Measurements from ENCODE around the gene ARHGAP12.

Gene ARHGAP12

GRCh38 chr10:31757386-31757791 is 171.2 kb downstream of the ARHGAP12 start:
- H3K9me3 ChIP-seq (ENCODE audit: low read depth, low read length), result no peaks in the 10 kb centered on the region
- H3K27ac ChIP-seq, result no peak overlapping the region
- no peak overlapping the region for H3K9ac ChIP-seq (ENCODE audit: insufficient read length)
- DNase-seq (ENCODE audit: low read depth, low spot score), result no peak
- TF ChIP-seq EZH2 (IDR thresholded peaks at IDR 0.05) (no peak), POLR2AphosphoS5 (IDR thresholded peaks at IDR 0.05; ENCODE audit: borderline replicate concordance, low read depth, low read length) (no peak), FOXP2 (optimal IDR thresholded peaks at IDR 0.05; ENCODE audit: control extremely low read depth, extremely low read length, insufficient read depth) (no peak)
- no peaks in the 10 kb centered on the region for H3K36me3 ChIP-seq (ENCODE audit: insufficient read depth, low read length)
- no peak overlapping the region for H3K4me3 ChIP-seq

GRCh38 chr10:31756729-31757110 is 171.9 kb downstream of the ARHGAP12 start:
- no peak overlapping the region for H3K27ac ChIP-seq
- TF ChIP-seq EZH2 (IDR thresholded peaks at IDR 0.05), result no peak
- no peak overlapping the region for H3K4me3 ChIP-seq
- H3K36me3 ChIP-seq (ENCODE audit: insufficient read depth, low read length), result no peaks in the 10 kb centered on the region
- DNase-seq (ENCODE audit: low read depth, low spot score), result no peak
- no peaks in the 10 kb centered on the region for H3K9me3 ChIP-seq (ENCODE audit: low read depth, low read length)
- H3K9ac ChIP-seq (ENCODE audit: insufficient read length), result no peak overlapping the region

- TF ChIP-seq FOXP2 (optimal IDR thresholded peaks at IDR 0.05; ENCODE audit: control extremely low read depth, extremely low read length, insufficient read depth) (no peak), EZH2 (IDR thresholded peaks at IDR 0.05) (no peak), POLR2AphosphoS5 (IDR thresholded peaks at IDR 0.05; ENCODE audit: borderline replicate concordance, low read depth, low read length) (no peak)
- no peak overlapping the region for H3K4me3 ChIP-seq
- no peak overlapping the region for H3K9ac ChIP-seq (ENCODE audit: insufficient read length)
- H3K27ac ChIP-seq, result no peak overlapping the region
- no peak for DNase-seq (ENCODE audit: low read depth, low spot score)
- H3K36me3 ChIP-seq (ENCODE audit: insufficient read depth, low read length), result no peaks in the 10 kb centered on the region
- no peaks in the 10 kb centered on the region for H3K9me3 ChIP-seq (ENCODE audit: low read depth, low read length)
Measured at GRCh38 chr10:31756101-31756728, 172.4 kb downstream of the ARHGAP12 start.
